Measurements from ENCODE around the gene ETV5.

Gene ETV5

GRCh38 chr3:185997130-185997529 is 111.8 kb downstream of the ETV5 start:
- H3K4me1 ChIP-seq = peaks cover 10% of the 10 kb centered on the region
- TF ChIP-seq, protein P1, sequence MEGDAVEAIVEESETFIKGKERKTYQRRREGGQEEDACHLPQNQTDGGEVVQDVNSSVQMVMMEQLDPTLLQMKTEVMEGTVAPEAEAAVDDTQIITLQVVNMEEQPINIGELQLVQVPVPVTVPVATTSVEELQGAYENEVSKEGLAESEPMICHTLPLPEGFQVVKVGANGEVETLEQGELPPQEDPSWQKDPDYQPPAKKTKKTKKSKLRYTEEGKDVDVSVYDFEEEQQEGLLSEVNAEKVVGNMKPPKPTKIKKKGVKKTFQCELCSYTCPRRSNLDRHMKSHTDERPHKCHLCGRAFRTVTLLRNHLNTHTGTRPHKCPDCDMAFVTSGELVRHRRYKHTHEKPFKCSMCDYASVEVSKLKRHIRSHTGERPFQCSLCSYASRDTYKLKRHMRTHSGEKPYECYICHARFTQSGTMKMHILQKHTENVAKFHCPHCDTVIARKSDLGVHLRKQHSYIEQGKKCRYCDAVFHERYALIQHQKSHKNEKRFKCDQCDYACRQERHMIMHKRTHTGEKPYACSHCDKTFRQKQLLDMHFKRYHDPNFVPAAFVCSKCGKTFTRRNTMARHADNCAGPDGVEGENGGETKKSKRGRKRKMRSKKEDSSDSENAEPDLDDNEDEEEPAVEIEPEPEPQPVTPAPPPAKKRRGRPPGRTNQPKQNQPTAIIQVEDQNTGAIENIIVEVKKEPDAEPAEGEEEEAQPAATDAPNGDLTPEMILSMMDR (IDR thresholded peaks at IDR 0.05) = no peak
- no peak overlapping the region for H3K9ac ChIP-seq
- H3K4me3 ChIP-seq (ENCODE audit: low read depth, low read length) = no peak overlapping the region
- H3K27me3 ChIP-seq (ENCODE audit: control insufficient read depth, insufficient read depth, low read length) = no peaks in the 10 kb centered on the region
- no peaks in the 10 kb centered on the region for H3K79me2 ChIP-seq
- H3K27ac ChIP-seq = no peak overlapping the region
- no peak overlapping the region for H2AFZ ChIP-seq
- no peaks in the 10 kb centered on the region for H3K36me3 ChIP-seq (ENCODE audit: control insufficient read depth, insufficient read depth, low read length)
- H3K9me3 ChIP-seq (ENCODE audit: control insufficient read depth, low read length) = no peaks in the 10 kb centered on the region
- no peak overlapping the region for H3K4me2 ChIP-seq (ENCODE audit: low read length)

Data from parathyroid adenoma (tissue), 2 donors.